Measurements from ENCODE around the gene TTC33.
"Not testable (repeated sequence)": the region's sequence is repeated elsewhere in the genome, so short reads cannot be mapped to it uniquely, and the experiment has no call there.

The TTC33 gene

DNA sequence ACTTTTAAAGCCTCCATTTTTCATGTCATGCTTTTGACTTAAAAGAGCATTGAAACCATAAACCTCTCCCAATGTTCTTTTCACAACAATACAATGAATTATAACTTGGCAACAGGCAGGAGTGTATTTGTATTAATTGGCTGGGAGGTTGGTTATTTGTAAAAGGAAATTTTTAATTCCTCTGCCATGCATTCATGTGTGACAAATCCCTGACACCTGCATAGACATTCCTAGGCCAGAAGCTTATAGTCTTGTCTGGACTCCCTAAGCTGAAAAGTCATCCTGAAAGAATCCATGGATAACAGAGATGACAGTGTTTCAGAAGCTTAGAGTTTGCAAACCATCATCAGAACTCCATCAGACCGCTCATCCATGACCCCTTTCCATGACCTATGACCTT lies 152.4 kb downstream of the TTC33 start:
- DNase-seq, result peak; percentile 29

DNA sequence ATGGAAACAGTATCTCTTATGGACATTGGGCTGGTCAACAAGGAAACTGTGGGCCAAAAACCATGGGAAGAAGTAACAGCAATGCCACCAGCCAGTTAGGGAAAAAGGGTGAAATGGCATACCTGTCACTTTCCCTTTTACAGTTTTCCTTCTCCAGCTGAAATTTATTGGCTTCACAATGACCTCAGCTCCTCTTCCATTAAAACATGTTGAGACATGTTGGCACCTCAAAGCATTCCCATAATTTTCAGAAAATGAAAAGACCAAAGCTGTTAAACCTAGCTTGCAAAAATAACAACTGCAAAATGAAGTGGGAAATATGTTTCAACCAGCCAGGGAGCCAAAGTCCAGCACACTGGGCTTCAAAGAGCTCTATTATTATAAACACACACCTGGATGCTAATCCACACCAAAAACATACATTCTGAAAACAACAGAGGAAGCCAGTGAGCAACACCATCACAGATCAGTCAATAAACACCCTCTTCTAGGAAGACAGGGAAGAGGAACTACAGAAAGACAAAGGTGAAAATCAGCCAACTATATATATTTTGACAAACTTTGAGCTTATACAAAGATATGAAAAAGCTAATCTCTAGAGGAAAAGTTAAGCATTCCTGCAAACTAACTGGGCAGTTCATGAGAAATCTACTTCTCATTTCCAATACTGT lies 154.4 kb downstream of the TTC33 start:
- DNase-seq, result no peak

DNA sequence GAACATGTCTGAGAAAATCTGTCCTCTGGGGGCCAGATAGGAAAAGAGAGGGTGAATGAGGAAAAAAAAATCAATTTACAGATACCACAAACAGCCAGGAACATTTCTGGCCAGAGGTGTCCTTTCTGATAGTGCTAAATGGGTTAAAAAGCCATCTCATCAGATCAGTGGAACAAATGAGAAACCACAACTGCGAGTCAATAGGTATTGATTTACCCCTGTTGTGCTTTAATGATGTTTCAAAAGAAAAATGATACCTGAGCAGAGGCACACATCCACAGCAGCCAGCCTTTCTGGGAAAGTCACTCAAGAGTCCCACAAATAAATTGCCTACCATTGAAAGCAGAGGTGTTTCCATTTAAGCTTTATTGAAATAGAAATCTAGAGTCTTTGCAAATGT lies 155.4 kb downstream of the TTC33 start:
- DNase-seq, result no peak

DNA sequence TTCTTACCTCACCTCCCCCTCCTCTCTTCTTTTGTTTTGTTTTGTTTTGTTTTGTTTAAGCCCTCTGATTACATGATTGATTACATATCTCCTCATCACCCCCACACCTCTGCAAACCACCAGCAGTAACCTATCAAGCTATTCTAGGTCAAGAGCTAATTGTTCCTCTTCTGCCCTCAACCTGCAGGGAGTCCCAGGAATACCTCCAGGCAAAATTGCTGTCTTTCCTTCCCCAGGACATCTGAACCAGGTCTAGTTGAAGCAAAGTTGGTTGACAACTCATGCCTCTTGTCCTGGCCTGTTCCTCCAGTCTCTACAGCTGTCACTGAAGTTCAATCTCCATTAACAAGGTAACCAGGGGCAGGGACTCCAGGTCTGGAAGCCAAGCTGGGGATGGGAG lies 156.1 kb downstream of the TTC33 start:
- no peak for DNase-seq

DNA sequence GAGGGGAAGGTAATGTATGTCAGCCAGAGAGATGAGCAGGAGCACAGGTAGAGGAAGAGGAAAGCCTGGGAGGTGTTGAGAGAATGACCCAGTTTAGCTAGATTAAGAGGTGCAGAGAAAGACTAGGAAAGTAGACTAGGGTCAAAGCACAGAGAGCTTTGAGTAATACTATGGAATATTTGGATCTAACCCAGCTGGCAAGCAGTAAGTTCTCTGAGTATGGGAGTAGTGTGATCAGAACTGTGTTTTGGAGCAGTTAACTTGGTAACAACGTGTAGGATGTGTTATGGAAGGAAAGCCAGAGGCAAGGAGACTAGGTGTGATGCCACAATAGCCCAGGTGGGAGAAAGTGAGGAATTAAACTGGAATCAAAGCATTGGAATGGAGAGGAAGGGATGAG lies 160.9 kb downstream of the TTC33 start:
- DNase-seq, result peak; percentile 40

DNA sequence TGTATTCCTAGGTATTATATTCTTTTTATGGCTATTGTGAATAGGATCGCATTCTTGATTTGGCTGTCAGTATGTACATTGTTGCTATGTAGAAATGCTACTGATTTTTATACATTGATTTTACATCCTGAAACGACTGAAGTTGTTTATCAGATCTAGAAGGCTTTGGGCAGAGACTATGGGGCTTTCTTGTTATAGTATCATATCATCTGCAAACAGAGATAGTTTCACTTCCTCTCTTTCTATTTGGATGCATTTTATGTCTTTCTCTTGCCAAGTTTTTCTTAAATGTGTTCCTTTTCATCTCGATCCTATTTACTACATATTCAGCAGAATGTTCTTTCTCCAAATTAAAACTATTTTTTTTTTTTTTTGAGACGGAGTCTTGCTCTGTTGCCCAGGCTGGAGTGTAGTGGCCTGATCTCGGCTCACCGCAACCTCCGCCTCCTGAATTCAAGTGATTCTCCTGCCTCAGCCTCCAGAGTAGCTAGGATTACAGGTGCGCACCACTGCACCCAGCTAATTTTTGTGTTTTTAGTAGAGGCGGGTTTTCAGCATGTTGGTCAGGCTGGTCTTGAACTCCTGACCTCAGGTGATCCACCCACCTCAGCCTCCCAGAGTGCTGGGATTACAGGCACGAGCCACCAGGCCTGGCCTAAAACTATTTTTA lies 163.9 kb downstream of the TTC33 start:
- DNase-seq, result not testable (repeated sequence)

DNA sequence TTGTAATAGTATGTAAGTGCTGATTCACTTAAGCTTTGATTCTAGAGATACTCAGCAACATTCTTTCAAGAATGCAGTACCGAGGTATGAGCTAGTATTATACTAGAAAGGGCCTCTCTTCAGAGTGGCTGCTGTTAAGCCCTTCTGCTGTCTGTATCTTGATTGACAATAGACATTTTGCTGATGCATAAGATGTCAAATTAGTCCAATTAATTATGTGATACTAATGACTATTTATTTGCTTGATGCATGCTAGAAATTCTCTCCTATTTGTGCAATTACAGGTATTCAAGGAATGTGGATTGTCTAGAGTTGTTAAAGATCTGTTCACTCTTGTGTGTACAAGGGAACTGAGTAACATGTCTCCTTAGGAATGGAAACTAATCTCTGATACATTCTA lies 168.4 kb downstream of the TTC33 start:
- DNase-seq, result no peak

DNA sequence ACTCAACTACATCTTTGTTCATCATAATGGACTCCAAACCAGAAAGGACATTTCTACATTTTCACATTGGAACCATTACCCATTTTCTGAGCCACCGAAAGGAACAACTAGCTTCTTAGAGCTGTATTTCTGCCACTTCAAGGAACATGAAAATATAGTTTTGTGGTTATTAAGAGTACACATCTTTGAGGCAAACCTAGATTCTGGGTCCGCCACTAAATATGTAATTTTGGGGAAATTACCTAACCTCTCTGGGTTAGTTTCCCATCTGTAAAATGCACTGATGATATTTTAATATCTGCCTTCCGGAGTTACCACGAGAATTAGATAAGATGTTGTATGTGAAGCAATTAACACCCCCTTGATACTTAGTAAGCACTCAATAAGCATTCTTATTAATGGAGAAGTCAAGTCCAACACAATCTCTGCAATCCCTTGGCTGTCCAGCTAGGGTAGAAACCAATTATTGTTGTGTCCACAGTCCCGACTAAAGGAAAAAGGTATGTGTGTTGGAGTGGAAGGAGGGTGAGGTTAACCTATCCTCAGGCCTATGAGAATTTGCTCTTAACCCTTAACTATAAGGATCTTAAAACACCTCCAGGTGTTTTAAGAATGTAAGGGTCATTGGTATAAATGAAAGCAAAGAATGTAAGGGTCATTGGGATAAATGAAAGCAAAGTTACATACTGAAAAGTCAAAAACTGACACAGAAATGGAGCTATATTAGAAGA lies 170.1 kb downstream of the TTC33 start:
- DNase-seq, result no peak

DNA sequence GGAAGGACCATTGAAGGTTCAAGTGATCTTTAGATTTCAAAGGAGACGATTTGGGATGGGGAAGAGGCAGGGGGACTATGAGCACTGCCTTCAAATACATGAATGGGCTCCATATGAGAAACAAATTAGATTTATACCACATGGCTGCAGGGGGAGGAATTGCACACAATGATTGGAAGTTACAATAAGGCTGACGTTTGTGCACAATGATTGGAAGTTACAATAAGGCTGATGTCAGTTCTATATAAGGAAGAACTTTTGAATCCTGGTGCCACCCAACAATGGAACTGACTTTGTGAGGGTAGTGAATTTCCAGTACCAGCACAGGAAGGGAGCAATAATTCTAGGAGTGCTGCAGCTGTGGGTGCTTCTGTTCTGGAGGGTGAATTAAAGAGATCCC lies 171.7 kb downstream of the TTC33 start:
- DNase-seq, result no peak

DNA sequence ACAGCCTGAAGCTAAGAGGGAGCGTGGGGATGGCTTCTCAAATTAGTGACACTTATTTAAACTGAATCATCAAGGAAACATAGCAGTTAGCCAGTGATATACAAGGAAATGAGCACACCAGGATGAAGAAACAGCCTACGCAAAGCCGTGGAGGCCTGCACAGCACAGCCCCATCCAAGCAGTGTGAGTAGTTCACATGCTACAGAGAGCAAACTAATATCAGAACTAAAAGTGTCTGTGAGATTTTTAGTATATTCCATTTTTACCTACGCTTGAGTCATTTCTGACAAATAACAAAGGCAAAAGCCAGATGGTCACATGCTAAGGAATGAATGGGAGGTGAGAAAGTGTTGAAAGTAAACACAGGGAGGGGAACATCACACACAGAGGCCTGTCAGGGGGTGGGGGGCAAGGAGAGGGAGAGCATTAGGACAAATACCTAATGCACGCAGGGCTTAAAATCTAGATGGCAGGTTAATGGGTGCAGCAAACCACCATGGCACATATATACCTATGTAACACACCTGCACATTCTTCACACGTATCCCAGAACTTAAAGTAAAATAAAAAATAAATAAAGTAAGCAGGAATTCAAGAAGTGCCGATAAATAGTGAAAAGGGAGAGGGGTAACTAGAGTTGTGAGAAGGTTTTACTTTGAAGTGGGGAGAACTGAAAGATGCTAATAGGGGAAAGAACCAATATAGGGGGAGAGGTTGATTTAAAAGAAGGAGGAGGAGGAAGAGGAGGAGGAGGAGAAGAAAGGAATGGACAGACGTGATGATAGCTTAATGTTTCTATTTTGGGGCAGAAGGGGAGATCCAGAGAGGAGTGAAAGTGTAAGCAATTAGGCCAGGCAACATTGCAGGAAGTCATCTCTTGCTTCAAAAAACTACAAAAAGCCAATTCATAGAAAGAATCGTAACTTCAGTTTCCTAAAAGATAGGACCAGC lies 177.0 kb downstream of the TTC33 start:
- DNase-seq, result no peak

DNA sequence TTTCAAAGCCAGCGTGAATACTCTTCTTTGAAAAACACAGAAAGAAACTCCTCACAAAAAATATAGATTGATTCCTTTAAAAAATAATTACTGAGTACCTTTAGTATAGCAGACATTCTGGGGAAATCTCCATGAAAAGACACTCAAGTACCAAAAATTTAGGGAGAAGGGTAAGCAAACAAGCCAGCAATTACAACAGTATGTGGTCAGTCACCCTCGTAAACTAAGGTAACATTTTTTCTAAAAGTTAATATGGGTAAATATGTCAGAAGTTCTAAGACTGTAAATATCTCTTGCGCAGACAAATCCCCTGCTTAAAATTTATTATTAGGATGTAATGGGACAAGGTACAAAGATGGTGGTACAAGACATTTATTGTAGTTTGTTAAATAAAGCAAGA lies 178.0 kb downstream of the TTC33 start:
- no peak for DNase-seq

DNA sequence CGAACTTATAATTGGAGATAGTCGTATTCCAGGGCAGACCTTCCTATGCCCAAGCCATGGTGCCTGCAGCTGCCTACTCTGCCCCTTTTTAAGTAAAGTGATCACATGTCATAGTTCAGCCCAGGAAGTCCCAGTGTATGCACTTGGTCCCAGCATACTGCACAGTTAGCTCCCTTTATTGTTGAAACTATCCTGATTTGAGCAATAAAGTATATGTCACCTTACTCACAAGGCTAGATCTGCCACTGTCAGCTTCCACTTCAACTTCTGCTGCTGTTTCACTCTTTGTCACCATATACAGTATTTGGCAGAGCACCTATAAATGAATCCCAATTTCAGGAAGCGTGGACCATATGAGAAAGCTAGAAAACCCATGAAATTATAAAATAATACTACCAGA lies 179.8 kb downstream of the TTC33 start:
- DNase-seq, result no peak

DNA sequence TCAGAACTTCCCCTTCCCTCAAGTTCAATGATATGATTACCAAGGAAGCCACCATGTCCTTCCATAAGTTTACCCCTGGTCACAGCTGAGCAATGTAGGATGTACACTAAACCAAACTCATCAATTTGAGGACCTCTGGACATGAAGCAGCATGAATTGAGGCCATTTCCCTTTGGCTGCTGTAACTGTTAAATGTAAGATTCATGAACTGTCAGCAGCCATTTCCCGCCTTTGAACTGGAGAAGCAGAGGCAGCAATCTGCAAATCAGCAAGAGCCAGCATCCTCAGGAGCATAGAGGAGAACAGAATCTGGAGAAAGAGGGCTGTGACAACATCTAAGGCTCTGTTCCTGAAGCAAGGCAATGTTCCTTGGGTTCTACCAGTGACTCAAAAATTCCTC lies 180.3 kb downstream of the TTC33 start:
- DNase-seq, result no peak

DNA sequence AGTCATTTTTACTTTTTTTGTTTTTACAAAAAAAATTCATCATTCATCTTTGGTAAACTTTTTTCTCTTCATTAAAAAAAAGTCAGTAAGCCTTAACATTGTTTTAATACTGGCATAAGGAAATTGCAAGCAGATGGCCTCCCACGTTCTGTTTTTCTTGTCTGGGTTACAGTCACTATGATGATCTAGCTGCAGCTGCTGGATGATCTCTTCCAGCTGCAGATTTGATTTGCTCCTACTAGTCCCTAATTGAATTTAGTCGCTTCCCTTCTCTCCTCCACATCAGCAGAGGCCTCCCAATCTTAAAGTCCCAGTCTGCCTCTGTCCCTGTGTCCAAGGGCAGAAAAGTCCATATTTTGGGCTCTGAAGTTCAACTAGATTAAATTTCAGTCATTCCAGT lies 182.8 kb downstream of the TTC33 start:
- DNase-seq, result peak; percentile 62

DNA sequence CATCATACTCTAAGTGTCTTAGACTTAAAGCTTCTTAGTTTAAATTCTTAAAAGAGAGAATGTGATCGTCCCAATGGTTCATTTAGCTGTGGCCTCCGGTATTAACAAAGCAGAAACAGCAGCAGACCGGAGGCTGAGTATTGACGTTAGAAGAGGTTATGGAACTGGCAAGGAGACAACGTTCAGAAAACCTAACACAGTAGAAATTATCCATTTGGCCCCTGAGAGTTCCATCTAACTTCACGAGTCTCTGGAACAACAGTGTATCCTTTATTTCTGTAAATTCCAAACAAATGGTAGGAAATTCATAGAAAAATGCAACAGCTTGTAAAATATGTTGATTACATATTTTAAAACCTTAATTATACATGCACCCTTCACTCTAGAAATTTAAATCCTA lies 183.4 kb downstream of the TTC33 start:
- DNase-seq, result no peak

DNA sequence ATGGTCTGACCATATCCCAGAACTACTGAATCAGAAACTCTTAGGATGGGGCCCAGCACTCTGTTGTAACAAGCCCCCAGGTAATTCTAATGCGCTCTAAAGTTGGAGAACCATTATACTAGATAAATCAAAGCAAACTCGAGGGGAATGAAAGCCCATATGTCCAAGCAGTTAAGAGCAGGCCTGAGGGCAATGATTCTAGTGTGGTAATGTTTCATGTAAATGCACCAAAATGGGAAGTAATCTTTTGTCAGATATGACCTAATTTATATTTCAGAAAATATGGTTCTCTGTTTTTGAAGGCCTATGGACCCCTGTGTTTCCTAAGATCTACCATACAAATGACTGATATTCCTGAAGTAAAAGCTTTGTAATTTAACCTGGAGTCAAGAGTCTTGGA lies 184.0 kb downstream of the TTC33 start:
- DNase-seq, result no peak

DNA sequence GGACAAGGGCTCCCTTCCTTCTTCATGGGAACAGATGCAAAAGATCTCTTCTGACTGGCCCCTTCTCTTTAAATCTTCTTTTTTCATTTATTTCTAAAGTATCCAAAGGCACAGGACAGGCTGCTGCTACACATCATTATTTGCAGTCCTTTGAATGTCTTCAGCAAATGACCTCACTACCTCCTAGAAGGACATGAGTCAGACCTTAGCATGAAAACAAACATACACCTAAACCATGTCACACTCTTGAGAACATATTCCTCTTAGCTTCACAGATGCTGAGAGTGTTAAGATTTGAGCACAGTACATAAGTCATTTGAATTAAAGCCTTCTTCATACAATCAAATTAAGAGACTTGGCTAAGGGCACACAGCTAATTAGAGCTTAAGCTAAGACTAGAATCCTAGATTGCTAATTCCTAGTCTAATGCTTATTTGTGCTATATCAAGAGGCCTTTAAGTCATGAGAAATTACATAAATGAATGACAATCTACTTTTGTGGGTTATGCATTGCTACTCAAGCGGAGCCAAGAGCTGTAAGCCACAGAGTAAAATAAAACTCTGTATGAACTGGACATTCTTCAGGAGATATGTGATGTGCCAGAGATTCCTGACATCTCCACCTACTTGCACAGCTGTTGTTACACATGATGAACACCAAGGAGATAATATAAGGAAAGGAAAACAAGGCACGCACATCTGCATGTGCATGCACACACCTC lies 185.2 kb downstream of the TTC33 start:
- DNase-seq, result peak; percentile 43

DNA sequence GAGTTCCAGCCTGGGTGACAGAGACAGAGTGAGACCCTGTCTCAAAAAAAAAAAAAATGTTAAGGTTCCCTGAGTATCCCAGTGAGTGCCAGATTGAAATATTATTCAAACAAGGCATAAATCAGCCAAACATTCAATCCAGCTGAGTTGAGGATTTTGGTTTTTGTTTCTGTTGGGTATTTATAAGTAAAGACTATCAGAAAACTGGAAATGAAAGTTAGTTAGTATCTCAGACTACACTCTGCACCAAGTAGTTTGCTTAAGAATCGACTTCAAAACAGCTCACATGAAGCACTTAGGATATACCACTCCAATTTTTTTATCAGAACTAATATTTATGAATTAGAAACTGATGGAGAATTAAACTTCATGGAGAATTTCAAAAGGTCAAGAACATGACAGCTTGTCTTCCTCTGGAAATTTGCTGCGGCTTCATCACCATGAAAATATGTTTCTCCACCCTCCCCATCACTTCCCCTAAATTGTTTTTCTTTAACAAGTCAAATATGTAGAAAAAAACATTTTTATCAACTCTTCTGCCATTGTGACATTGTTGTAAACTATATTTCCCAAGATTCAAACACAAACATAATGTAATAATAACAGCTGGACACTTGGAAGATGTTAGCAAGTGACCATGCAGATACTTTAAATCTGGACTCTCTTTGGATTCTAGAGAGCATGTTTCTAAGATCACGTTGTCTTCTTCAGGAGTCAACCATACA lies 186.1 kb downstream of the TTC33 start:
- DNase-seq, result no peak

DNA sequence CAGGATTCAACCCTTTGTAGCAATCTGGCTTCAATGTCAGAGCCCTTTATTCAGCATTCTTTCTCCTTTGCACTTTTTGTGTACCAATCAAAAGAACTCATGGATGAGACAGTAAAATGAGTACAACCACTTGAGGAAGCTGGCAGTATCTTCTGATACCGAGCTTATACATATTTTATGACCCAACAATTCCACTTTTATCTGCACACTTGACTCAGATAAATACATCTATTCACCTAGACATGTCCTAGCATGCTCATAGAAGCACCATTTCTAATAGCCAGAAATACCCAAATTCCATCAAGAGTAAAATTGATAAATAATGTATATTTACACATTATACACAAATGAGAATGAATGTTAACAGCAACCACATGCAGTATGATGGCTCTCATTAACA lies 187.2 kb downstream of the TTC33 start:
- no peak for DNase-seq

DNA sequence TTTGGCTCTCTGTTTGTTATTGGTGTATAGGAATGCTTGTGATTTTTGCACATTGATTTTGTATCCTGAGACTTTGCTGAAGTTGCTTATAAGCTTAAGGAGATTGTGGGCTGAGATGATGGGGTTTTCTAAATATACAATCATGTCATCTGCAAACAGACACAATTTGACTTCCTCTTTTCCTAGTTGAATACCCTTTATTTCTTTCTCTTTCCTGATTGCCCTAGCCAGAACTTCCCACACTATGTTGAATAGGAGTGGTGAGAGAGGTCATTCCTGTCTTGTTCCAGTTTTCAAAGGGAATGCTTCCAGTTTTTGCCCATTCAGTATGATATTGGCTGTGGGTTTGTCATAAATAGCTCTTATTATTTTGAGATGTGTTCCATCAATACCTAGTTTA lies 192.6 kb downstream of the TTC33 start:
- DNase-seq, result not testable (repeated sequence)

DNA sequence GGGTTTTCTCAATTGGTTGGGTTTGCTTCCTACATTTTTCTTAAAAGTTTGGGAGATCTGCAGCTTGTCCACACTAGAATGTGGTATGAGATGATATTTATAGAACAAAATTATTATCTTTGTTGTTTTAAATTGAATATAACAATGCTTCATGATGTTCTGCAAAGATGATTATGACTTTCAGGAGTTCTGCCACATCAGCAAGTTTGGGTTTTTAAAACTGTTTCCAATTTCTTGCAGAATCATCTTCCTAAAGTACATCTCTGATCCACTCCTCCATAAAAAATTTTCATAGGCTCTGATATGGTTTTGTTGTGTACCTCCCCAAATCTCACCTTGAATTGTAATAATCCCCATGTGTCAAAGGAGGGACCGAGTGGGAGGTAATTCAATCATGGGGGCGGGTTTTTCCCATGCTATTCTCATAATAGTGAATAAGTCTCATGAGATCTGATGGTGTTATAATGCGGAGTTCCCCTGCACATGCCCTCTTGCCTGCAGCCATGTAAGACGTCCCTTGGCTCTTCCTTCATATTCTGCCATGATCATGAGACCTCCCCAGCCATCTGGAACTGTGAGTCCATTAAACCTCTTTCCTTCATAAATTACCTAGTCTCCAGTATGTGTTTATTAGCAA lies 195.2 kb downstream of the TTC33 start:
- no peak for DNase-seq

All from fibroblast of upper back skin (primary cell).